GM19452 (cell line): ENCODE results near the gene ELOA.
A peak's percentile ranks its signal among the peaks of the same experiment; 100 is the strongest.

Source experiments
- ATAC-seq: cut with Tn5 transposase; IDR thresholded peaks from one replicate; pipeline ENCODE4 v1.9.1; 2021; ENCODE audit not compliant: unreplicated experiment

The ELOA gene

DNA sequence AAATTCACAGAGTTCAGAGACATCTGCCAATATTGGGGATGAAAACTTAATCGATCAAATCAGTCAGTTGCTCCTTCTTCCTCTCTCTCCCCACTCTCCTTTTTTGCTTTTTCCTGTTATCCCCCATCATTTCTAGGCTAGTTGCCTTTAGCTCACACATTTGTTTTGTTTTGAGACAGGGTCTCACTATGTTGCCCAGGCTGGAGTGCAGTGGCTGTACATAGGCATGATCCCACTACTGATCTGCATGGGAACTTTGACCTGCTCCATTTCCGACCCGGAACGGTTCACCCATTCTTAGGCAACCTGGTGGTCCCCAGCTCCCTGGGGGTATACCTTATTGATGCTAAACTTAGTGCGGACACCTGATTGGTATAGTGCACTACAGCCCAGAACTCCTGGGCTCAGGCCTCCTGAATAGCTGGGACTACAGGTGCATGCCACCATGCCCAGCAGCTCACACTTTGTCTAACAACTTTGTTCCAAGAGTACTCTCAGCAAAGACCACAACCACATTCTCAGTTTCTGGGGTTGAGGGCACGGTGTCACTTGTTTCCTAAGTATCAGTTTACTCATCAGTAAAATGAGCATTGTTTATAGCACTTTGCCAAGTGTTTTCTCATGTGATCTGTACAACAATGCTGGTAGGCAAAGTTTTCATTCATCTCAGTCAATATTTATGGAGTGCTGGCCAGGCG is 6.7 kb upstream of the ELOA start:
- ATAC-seq: no peak

GRCh38 chr1:23741609-23742008 is 1.7 kb upstream of the ELOA start:
- no peak for ATAC-seq

- no peak for ATAC-seq
Measured at GRCh38 chr1:23742670-23743286, 493 bp upstream of the ELOA start.

- ATAC-seq: no peak
Measured at GRCh38 chr1:23745515-23745914, 2.2 kb downstream of the ELOA start.

- ATAC-seq: no peak
Measured at GRCh38 chr1:23748016-23748415, 4.7 kb downstream of the ELOA start.

GRCh38 chr1:23751050-23751814 is 8.0 kb downstream of the ELOA start:
- no peak for ATAC-seq

- no peak for ATAC-seq
Measured at GRCh38 chr1:23751815-23752200, 8.5 kb downstream of the ELOA start.

DNA sequence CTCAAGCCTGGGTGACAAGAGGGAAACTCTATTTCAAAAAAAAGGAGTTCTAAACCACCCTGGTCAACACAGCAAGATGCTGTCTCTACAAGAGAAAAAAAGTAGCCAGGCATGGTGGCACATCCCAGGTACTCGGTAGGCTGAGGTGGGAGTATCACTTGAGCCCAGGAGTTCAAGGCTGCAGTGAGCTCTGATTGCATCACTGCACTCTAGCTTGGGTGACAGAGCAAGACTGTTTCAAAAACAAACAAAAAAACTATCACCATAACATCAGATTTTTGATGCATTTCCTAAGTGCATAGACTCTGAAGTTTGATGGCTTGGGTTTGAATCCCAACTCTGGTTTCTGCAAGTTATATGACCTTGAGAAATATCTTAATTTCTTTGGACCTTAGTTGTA is 9.6 kb downstream of the ELOA start:
- no peak for ATAC-seq

DNA sequence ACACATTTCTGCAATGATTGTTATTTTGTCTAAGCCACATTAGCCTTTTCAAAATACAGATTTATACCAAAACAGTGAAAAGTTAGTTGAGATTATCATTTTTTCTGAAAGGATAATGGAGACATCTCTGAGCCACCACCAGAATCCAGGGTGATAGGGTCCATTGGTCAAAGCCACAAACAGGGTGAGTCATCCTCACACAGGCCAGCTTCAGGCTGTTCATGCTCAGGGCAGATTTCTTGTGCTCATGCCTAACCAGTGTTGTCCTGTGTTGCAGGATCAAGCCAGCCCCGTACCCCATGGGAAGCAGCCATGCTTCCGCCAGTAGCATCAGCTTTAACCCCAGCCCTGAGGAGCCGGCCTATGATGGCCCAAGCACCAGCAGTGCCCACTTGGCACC is 13.4 kb downstream of the ELOA start:
- no peak for ATAC-seq

DNA sequence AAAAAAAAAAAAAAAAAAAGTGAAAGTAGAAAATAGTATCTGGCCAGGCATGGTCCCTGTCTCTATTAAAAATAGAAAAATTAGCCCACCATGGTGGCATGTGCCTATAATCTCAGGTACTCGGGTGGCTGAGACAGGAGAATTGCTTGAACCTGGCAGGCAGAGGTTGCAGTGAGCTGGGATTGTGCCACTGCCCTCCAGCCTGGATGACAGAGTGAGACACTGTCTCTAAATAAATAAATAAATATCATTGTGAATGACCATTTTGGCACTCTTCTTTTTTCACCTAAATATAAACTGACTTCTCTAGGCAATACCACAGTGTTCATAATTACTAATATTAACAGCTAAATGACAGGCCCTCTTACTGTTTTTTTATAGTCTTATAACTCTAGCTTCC is 14.5 kb downstream of the ELOA start:
- ATAC-seq: no peak

- ATAC-seq: no peak
Measured at GRCh38 chr1:23759277-23759676, 16.0 kb downstream of the ELOA start.

DNA sequence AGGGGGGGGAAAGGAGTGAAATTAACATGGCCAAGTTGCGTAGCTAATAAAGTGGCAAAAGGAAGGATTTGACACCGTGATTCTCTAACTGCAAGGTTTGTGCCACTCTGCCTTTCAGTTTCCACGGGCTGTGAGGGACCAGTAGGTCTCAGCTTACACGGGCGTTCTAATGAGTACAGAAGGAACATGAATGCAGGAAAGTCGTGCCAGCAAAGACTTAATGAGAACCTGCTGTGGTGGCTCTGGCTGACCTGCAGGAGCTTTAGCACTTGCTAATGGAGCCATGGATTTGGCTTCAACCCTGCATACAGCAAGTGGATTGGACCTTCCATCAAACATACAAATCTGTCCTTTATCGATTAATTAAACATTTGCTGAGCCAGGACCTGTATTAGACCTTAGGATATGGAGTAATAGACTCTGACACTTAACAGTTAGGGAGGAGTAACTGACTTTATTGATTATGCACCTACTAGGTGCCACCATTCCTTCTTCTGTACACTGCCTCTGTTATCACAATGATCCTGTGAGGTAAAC is 19.8 kb downstream of the ELOA start:
- no peak for ATAC-seq

DNA sequence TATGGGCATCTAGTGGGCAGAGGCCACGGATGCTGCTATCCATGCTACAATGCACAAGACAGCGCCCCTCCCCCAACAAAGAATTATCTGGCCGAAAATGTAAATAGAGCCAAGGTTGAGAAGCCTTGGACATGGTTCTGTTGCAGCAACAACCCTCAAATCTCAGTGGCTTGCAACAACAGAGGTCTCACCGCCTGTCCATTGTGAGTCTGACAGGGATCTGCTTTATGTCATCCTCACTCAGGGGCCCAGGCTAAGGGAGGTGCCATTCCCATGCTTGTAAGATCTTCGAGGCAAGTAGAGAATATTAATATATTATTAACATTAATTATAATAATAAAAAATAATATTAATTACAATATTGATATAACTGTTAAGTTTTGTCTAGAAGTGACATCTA is 25.5 kb downstream of the ELOA start:
- no peak for ATAC-seq

GRCh38 chr1:23772049-23772853 is 29.0 kb downstream of the ELOA start:
- no peak for ATAC-seq

DNA sequence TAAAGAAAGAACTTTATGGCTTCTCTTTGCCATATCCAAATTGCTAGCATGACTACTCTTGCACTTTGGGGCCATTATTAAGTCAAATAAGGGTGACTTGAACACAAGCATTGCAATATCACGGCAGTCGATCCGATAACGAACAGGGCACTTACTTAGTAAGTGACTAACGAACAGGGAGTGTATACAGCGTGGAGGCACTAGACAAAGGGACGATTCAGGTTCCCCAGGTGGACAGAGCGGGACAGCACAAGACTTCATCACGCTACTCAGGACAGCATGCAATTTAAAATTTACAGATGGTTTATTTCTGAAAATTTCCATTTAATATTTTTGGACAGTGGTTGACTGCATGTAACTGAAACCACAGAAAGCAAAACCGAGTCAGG is 29.6 kb downstream of the ELOA start:
- ATAC-seq: no peak

GRCh38 chr1:23774174-23774880 is 31.1 kb downstream of the ELOA start:
- ATAC-seq: no peak

DNA sequence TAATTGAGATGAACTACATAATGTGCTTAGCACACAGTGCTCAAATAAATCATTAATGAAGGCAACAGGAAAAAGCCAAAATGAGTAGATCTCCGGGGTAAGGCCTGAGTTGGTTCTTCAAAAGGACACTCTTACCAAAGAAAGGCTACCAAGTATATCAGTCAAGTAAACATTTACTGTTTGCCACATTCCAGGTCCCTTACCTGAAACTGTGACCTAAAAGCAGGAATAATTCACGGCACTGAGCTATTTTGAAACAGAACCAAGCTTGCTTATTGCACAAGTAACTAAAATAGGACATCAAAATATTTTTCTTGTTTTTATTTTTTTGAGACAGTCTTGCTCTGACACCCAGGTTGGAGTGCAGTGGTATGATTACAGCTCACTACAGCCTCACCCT is 32.9 kb downstream of the ELOA start:
- ATAC-seq: no peak

GRCh38 chr1:23777979-23778814 is 34.9 kb downstream of the ELOA start, which contains the start of gene PITHD1:
Gene PITHD1, plus strand, starts transcription at chr1:23778418. Its CDS starts 98 bp downstream, at chr1:23778516.
- peak; percentile 66 for ATAC-seq

DNA sequence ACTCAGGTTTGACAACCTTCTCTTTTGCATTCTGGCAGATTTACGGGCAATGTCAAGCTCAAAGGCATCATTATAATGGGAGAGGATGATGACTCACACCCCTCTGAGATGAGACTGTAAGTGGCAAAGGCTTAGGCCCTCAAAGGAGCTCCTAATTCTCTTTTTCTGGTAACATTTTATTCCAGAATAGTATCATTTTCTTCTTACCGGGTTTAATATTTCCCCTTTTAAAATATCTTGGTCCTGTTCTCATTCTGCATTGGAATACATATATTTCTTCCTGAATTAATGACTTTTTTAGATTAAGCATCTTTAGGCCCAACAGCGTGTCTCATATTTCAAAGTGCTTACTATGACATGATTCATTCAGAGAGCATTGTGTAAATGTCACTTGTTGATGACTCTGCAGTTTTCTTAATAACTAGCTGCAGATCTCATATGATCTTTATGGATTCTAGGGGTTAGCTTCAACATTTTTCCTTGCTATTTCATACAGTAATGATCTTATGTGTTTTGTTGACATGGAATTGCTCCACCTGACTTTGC is 36.6 kb downstream of the ELOA start:
- no peak for ATAC-seq
